ENCODE data around the gene SGK1. TPM values are rescaled to one million over a fixed set of nuclear protein-coding genes. Genes with fewer than 3 reads are reported as not detected.

Gene SGK1
- total and polyA plus RNA-seq, 7 experiments from 2014 or later: 6.9 to 443 (median 21.3) TPM

GRCh38 chr6:134147034-134147533, 170.8 kb downstream of the SGK1 start:
- no peak overlapping the region for H3K4me3 Mint-ChIP-seq
- Histone ChIP-seq H3K9me3 (ENCODE audit: control insufficient read depth in 2 of 3, low read length in 3 of 3) (no peaks in the 10 kb centered on the region), H3K4me1 (ENCODE audit: control insufficient read depth in 2 of 2, insufficient read depth in 2 of 2, low read length in 2 of 2) (no peaks in the 10 kb centered on the region), H3K27ac (ENCODE audit: low read depth, low read length) (no peak overlapping the region), H3K36me3 (ENCODE audit: control insufficient read depth in 2 of 3, insufficient read depth in 3 of 3, low read length in 3 of 3) (no peaks in the 10 kb centered on the region), H3K4me3 (ENCODE audit: low read length) (no peak overlapping the region), H3K27me3 (ENCODE audit: control insufficient read depth in 2 of 2, insufficient read depth in 2 of 2, low read length in 2 of 2) (no peaks in the 10 kb centered on the region)
- ATAC-seq: no peak
- ChIA-PET CTCF (no interaction called here), POLR2A (interaction anchor here (0.6 kb wide), 1 partner anchor 483 kb away, joined by 3 read pairs; no protein-coding TSS in a partner anchor)
- intact Hi-C loops (cut with micrococcal nuclease): no loop called here
- no peak for DNase-seq
- H3K27me3 Mint-ChIP-seq: peaks cover 0 to 7% (median 0%) of the 10 kb centered on the region in 5 donors
- peak overlapping the region in 1 of 9 donors; percentile 28 for H3K27ac Mint-ChIP-seq
- no peaks in the 10 kb centered on the region for H3K9me3 Mint-ChIP-seq
- H3K4me1 Mint-ChIP-seq: peaks cover 0 to 6% (median 0%) of the 10 kb centered on the region in 7 donors
- H3K36me3 Mint-ChIP-seq: no peaks in the 10 kb centered on the region

- no peaks in the 10 kb centered on the region for H3K36me3 Mint-ChIP-seq
Observed at GRCh38 chr6:134146268-134147033, 171.5 kb downstream of the SGK1 start.

GRCh38 chr6:134145786-134146185, 172.1 kb downstream of the SGK1 start:
- no peak overlapping the region for H3K4me3 ChIP-seq (ENCODE audit: low read length)
- Mint-ChIP-seq H3K27ac (no peak overlapping the region), H3K36me3 (no peaks in the 10 kb centered on the region), H3K27me3 (peaks cover 0 to 4% (median 0%) of the 10 kb centered on the region in 5 donors), H3K4me3 (no peak overlapping the region), H3K9me3 (no peaks in the 10 kb centered on the region), H3K4me1 (peaks cover 0 to 6% (median 0%) of the 10 kb centered on the region in 7 donors)
- H3K9me3 ChIP-seq (ENCODE audit: control insufficient read depth in 2 of 3, low read length in 3 of 3): no peaks in the 10 kb centered on the region
- CTCF ChIA-PET: interaction anchor here (0.6 to 1.4 kb wide), 4 partner anchors 11 to 734 kb away, joined by 3 to 6 read pairs (median 4); no protein-coding TSS in a partner anchor
- no peaks in the 10 kb centered on the region for H3K27me3 ChIP-seq (ENCODE audit: control insufficient read depth in 2 of 2, insufficient read depth in 2 of 2, low read length in 2 of 2)
- intact Hi-C loops (cut with micrococcal nuclease): no loop called here
- H3K27ac ChIP-seq (ENCODE audit: low read depth, low read length): no peak overlapping the region
- ATAC-seq (no peak), DNase-seq (no peak)
- POLR2A ChIA-PET: interaction anchor here (0.7 kb wide), 1 partner anchor 509 kb away, joined by 3 read pairs; no protein-coding TSS in a partner anchor
- H3K36me3 ChIP-seq (ENCODE audit: control insufficient read depth in 2 of 3, insufficient read depth in 3 of 3, low read length in 3 of 3): no peaks in the 10 kb centered on the region
- no peaks in the 10 kb centered on the region for H3K4me1 ChIP-seq (ENCODE audit: control insufficient read depth in 2 of 2, insufficient read depth in 2 of 2, low read length in 2 of 2)

More at GRCh38 chr6:134146268-134147033, 171.5 kb downstream of the SGK1 start:
- Mint-ChIP-seq H3K9me3 (no peaks in the 10 kb centered on the region), H3K4me1 (peaks cover 0 to 6% (median 0%) of the 10 kb centered on the region in 7 donors), H3K27me3 (peaks cover 0 to 7% (median 0%) of the 10 kb centered on the region in 5 donors), H3K4me3 (no peak overlapping the region), H3K27ac (peak overlapping the region in 1 of 9 donors; percentile 28)
- Histone ChIP-seq H3K4me3 (ENCODE audit: low read length) (no peak overlapping the region), H3K4me1 (ENCODE audit: control insufficient read depth in 2 of 2, insufficient read depth in 2 of 2, low read length in 2 of 2) (no peaks in the 10 kb centered on the region), H3K27me3 (ENCODE audit: control insufficient read depth in 2 of 2, insufficient read depth in 2 of 2, low read length in 2 of 2) (no peaks in the 10 kb centered on the region), H3K9me3 (ENCODE audit: control insufficient read depth in 2 of 3, low read length in 3 of 3) (no peaks in the 10 kb centered on the region), H3K36me3 (ENCODE audit: control insufficient read depth in 2 of 3, insufficient read depth in 3 of 3, low read length in 3 of 3) (no peaks in the 10 kb centered on the region), H3K27ac (ENCODE audit: low read depth, low read length) (no peak overlapping the region)
- intact Hi-C loops (cut with micrococcal nuclease): no loop called here
- ChIA-PET POLR2A (interaction anchor here (0.6 to 0.7 kb wide), 2 partner anchors 484 to 509 kb away, joined by 3 read pairs; no protein-coding TSS in a partner anchor), CTCF (interaction anchor here (1.1 to 1.4 kb wide), 3 partner anchors 10 to 733 kb away, joined by 3 to 6 read pairs (median 4); no protein-coding TSS in a partner anchor)
- DNase-seq (no peak), ATAC-seq (no peak)

GRCh38 chr6:134138226-134138975, 179.5 kb downstream of the SGK1 start:
- H3K4me3 Mint-ChIP-seq: no peak overlapping the region
- H3K9me3 Mint-ChIP-seq: no peaks in the 10 kb centered on the region
- ChIA-PET CTCF (interaction anchor here (0.6 to 0.7 kb wide), 3 partner anchors 17 to 1312 kb away, joined by 3 to 4 read pairs (median 3); no protein-coding TSS in a partner anchor), POLR2A (no interaction called here)
- H3K27ac Mint-ChIP-seq: no peak overlapping the region
- ATAC-seq (no peak), DNase-seq (no peak)
- Histone ChIP-seq H3K27ac (ENCODE audit: low read depth, low read length) (no peak overlapping the region), H3K4me3 (ENCODE audit: low read length) (no peak overlapping the region), H3K27me3 (ENCODE audit: control insufficient read depth in 2 of 2, insufficient read depth in 2 of 2, low read length in 2 of 2) (no peaks in the 10 kb centered on the region), H3K4me1 (ENCODE audit: control insufficient read depth in 2 of 2, insufficient read depth in 2 of 2, low read length in 2 of 2) (no peaks in the 10 kb centered on the region), H3K36me3 (ENCODE audit: control insufficient read depth in 2 of 3, insufficient read depth in 3 of 3, low read length in 3 of 3) (no peaks in the 10 kb centered on the region), H3K9me3 (ENCODE audit: control insufficient read depth in 2 of 3, low read length in 3 of 3) (no peaks in the 10 kb centered on the region)
- H3K27me3 Mint-ChIP-seq: peaks cover 0 to 4% (median 0%) of the 10 kb centered on the region in 5 donors
- no peaks in the 10 kb centered on the region for H3K4me1 Mint-ChIP-seq
- no peaks in the 10 kb centered on the region for H3K36me3 Mint-ChIP-seq
- intact Hi-C loops (cut with micrococcal nuclease): no loop called here

- DNase-seq (no peak), ATAC-seq (no peak)
- ChIA-PET CTCF (no interaction called here), POLR2A (no interaction called here)
- Histone ChIP-seq H3K27me3 (ENCODE audit: control insufficient read depth in 2 of 2, insufficient read depth in 2 of 2, low read length in 2 of 2) (no peaks in the 10 kb centered on the region), H3K27ac (ENCODE audit: low read depth, low read length) (no peak overlapping the region), H3K4me3 (ENCODE audit: low read length) (no peak overlapping the region), H3K4me1 (ENCODE audit: control insufficient read depth in 2 of 2, insufficient read depth in 2 of 2, low read length in 2 of 2) (no peaks in the 10 kb centered on the region), H3K36me3 (ENCODE audit: control insufficient read depth in 2 of 3, insufficient read depth in 3 of 3, low read length in 3 of 3) (no peaks in the 10 kb centered on the region), H3K9me3 (ENCODE audit: control insufficient read depth in 2 of 3, low read length in 3 of 3) (no peaks in the 10 kb centered on the region)
- H3K4me3 Mint-ChIP-seq: no peak overlapping the region
- intact Hi-C loops (cut with micrococcal nuclease): no loop called here
- peaks cover 0 to 4% (median 3%) of the 10 kb centered on the region in 5 donors for H3K27me3 Mint-ChIP-seq
- no peak overlapping the region for H3K27ac Mint-ChIP-seq
- H3K9me3 Mint-ChIP-seq: peaks cover 0 to 16% (median 3%) of the 10 kb centered on the region in 11 donors
- H3K36me3 Mint-ChIP-seq: peaks cover 0 to 3% (median 0%) of the 10 kb centered on the region in 5 donors
- H3K4me1 Mint-ChIP-seq: peaks cover 0 to 4% (median 0%) of the 10 kb centered on the region in 7 donors
Observed at GRCh38 chr6:134134654-134135053, 183.3 kb downstream of the SGK1 start.

- Mint-ChIP-seq H3K4me3 (no peak overlapping the region), H3K27ac (no peak overlapping the region), H3K36me3 (peaks cover 0 to 3% (median 0%) of the 10 kb centered on the region in 5 donors), H3K27me3 (peaks cover 0 to 4% (median 3%) of the 10 kb centered on the region in 5 donors), H3K4me1 (peaks cover 0 to 4% (median 0%) of the 10 kb centered on the region in 7 donors), H3K9me3 (peaks cover 0 to 16% (median 3%) of the 10 kb centered on the region in 11 donors)
- ChIA-PET POLR2A (no interaction called here), CTCF (interaction anchor here (0.7 to 1.2 kb wide), 3 partner anchors 8 to 20 kb away, joined by 3 to 5 read pairs (median 4); no protein-coding TSS in a partner anchor)
- H3K27ac ChIP-seq (ENCODE audit: low read depth, low read length): no peak overlapping the region
- no peak for DNase-seq
- intact Hi-C loops (cut with micrococcal nuclease): no loop called here
- no peak overlapping the region for H3K4me3 ChIP-seq (ENCODE audit: low read length)
- H3K36me3 ChIP-seq (ENCODE audit: control insufficient read depth in 2 of 3, insufficient read depth in 3 of 3, low read length in 3 of 3): no peaks in the 10 kb centered on the region
- ATAC-seq: no peak
- no peaks in the 10 kb centered on the region for H3K4me1 ChIP-seq (ENCODE audit: control insufficient read depth in 2 of 2, insufficient read depth in 2 of 2, low read length in 2 of 2)
- H3K27me3 ChIP-seq (ENCODE audit: control insufficient read depth in 2 of 2, insufficient read depth in 2 of 2, low read length in 2 of 2): no peaks in the 10 kb centered on the region
- no peaks in the 10 kb centered on the region for H3K9me3 ChIP-seq (ENCODE audit: control insufficient read depth in 2 of 3, low read length in 3 of 3)
Observed at GRCh38 chr6:134132494-134133141, 185.3 kb downstream of the SGK1 start.
